SKM-1 (cell line): Measurements from ENCODE around the gene AMOTL1.
"Not testable (repeated sequence)": the region's sequence is repeated elsewhere in the genome, so short reads cannot be mapped to it uniquely, and the experiment has no call there.

Source experiments
- DNase-seq: peaks from one replicate; lab custom pipeline; 2025; ENCODE audit not compliant: unreplicated experiment; lab: John Stamatoyannopoulos, UW

Gene AMOTL1

GRCh38 chr11:94873916-94874540 lies 105.9 kb downstream of the AMOTL1 start:
- no peak for DNase-seq

- no peak for DNase-seq
These were observed 108.1 kb downstream of the AMOTL1 start for GRCh38 chr11:94876222-94876621.

- DNase-seq, result peak; percentile 23
These were observed 108.7 kb downstream of the AMOTL1 start for GRCh38 chr11:94876645-94877442.

- no peak for DNase-seq
These were observed 109.5 kb downstream of the AMOTL1 start for GRCh38 chr11:94877443-94878200.

- no peak for DNase-seq
These were observed 110.8 kb downstream of the AMOTL1 start for GRCh38 chr11:94879006-94879405.

- DNase-seq, result no peak
These were observed 112.1 kb downstream of the AMOTL1 start for GRCh38 chr11:94880216-94880615.

GRCh38 chr11:94882931-94883330 lies 114.8 kb downstream of the AMOTL1 start:
- no peak for DNase-seq

GRCh38 chr11:94883878-94884277 lies 115.7 kb downstream of the AMOTL1 start:
- no peak for DNase-seq

- DNase-seq, result peak; percentile 6
These were observed 116.2 kb downstream of the AMOTL1 start for GRCh38 chr11:94884376-94884775.

- DNase-seq, result no peak
These were observed 117.0 kb downstream of the AMOTL1 start for GRCh38 chr11:94885133-94885532.

- no peak for DNase-seq
These were observed 117.4 kb downstream of the AMOTL1 start for GRCh38 chr11:94885581-94885980.

GRCh38 chr11:94888204-94888603 lies 120.0 kb downstream of the AMOTL1 start:
- no peak for DNase-seq

- no peak for DNase-seq
These were observed 127.3 kb downstream of the AMOTL1 start for GRCh38 chr11:94895451-94895850.

- DNase-seq, result no peak
These were observed 127.8 kb downstream of the AMOTL1 start for GRCh38 chr11:94895971-94896370.

GRCh38 chr11:94897330-94897768 lies 129.2 kb downstream of the AMOTL1 start:
- DNase-seq, result peak; percentile 45

GRCh38 chr11:94907226-94907625 lies 139.1 kb downstream of the AMOTL1 start:
- no peak for DNase-seq

GRCh38 chr11:94909371-94909820 lies 141.2 kb downstream of the AMOTL1 start:
- DNase-seq, result no peak

GRCh38 chr11:94910270-94910669 lies 142.1 kb downstream of the AMOTL1 start:
- DNase-seq, result no peak

GRCh38 chr11:94910779-94911178 lies 142.6 kb downstream of the AMOTL1 start:
- no peak for DNase-seq

- no peak for DNase-seq
These were observed 144.7 kb downstream of the AMOTL1 start for GRCh38 chr11:94912806-94913205.

GRCh38 chr11:94913718-94914394 lies 145.7 kb downstream of the AMOTL1 start:
- not testable (repeated sequence) for DNase-seq
